K562 (cell line): ENCODE results near the gene TMEM273. TPM values are rescaled to one million over a fixed set of nuclear protein-coding genes. Genes with fewer than 3 reads are reported as not detected.

Source experiments
- ATAC-seq: fragments of 200-7000 bp; cut with Tn5 transposase; 3 replicates; pipeline ENCODE4 v1.9.1; 2020; ENCODE audit warnings: moderate library complexity
- BruUV-seq: library from RNA; stranded (reverse); fragments of 400-500 nt; replicated peaks from 2 replicates; lab custom pipeline; 2021; lab: Mats Ljungman, UMichigan
- CTCF ChIA-PET: fragments of 300-600 bp; formaldehyde crosslinking; extraction: SDS; loops from one replicate; lab custom pipeline; 2021; ENCODE audit warnings: low intra/inter-chr PET ratio; lab: Yijun Ruan, JAX
- POLR2A ChIA-PET: fragments of 300-600, 350-650 bp; sonication (Branson Sonifier 250); formaldehyde crosslinking; extraction: SDS; loops from one replicate; lab custom pipeline; 2021; ENCODE audit warnings: antibody characterized with exemption, inconsistent platforms; lab: Yijun Ruan, JAX
- DNase-seq, 4 experiments: peaks; one replicate each; pipeline versions ENCODE4 v3.0.0 to v3.0.0-alpha.2; 2011 to 2018; ENCODE audit warnings: low spot score in 3 of 4, mixed read lengths in 3 of 4; ENCODE audit errors: extremely low read depth in 1 of 4
- FAIRE-seq: peaks from 2 replicates; lab custom pipeline; 2011; peaks lifted over from hg19 to GRCh38; lab: Jason Lieb, UNC
- H2AFZ ChIP-seq: 2 replicates; pipeline ENCODE4 v1.6.0; 2011; ENCODE audit warnings: low read depth, low read length, control low read depth, inconsistent platforms
- H3K27ac ChIP-seq: fragments of 200-600 bp; 3 replicates; pipeline ENCODE4 v1.8.0; 2011; ENCODE audit warnings: low read depth, mild to moderate bottlenecking, control low read depth, inconsistent platforms, low read length, moderate library complexity, mixed read lengths; ENCODE audit errors: extremely low read depth
- H3K27me3 ChIP-seq, 2 experiments: fragments of 300-600 bp in 1 of 2; 2 replicates in 1 of 2; 3 replicates in 1 of 2; pipeline versions ENCODE4 v1.6.0 to v1.8.0; 2011; ENCODE audit warnings: inconsistent platforms in 2 of 2, low read length in 2 of 2, mild to moderate bottlenecking in 1 of 2, mixed read lengths in 1 of 2, moderate library complexity in 1 of 2; ENCODE audit not compliant: control insufficient read depth in 2 of 2, insufficient read depth in 2 of 2
- H3K36me3 ChIP-seq: fragments of 300-600 bp; 3 replicates; pipeline ENCODE4 v1.8.0; 2011; ENCODE audit warnings: mild to moderate bottlenecking, low read length, inconsistent platforms; ENCODE audit not compliant: control insufficient read depth, insufficient read depth
- H3K4me1 ChIP-seq, 2 experiments: fragments of 200-600 bp in 1 of 2; replicated peaks in 1 of 2; 2 replicates in 1 of 2; 3 replicates in 1 of 2; pipeline versions ENCODE4 v1.5.1 to v1.8.0; 2011; ENCODE audit warnings: inconsistent platforms in 2 of 2, low read length in 2 of 2, mild to moderate bottlenecking in 1 of 2, mixed read lengths in 1 of 2, moderate library complexity in 1 of 2; ENCODE audit not compliant: control insufficient read depth in 2 of 2, insufficient read depth in 2 of 2
- H3K4me2 ChIP-seq: 2 replicates; pipeline ENCODE4 v1.6.1; 2011; ENCODE audit warnings: low read length, control low read depth, inconsistent platforms, mixed read lengths; ENCODE audit not compliant: insufficient read depth
- H3K4me3 ChIP-seq: fragments of 200-600 bp; sonication (generic), shearing (Covaris generic); 2 replicates; pipeline ENCODE4 v1.5.1; 2016; ENCODE audit warnings: control low read depth, inconsistent platforms
- H3K79me2 ChIP-seq: fragments of 200-600 bp; 3 replicates; pipeline ENCODE4 v1.8.0; 2011; ENCODE audit warnings: low read length, inconsistent platforms; ENCODE audit not compliant: control insufficient read depth, insufficient read depth
- H3K9ac ChIP-seq, 2 experiments: 2 replicates each; pipeline versions ENCODE4 v1.6.0 to v1.6.1; 2011; ENCODE audit warnings: low read depth in 2 of 2, low read length in 2 of 2, control low read depth in 1 of 2, inconsistent platforms in 1 of 2, mild to moderate bottlenecking in 1 of 2, mixed read lengths in 1 of 2; ENCODE audit not compliant: insufficient read depth in 1 of 2
- H3K9me1 ChIP-seq: one replicate; pipeline ENCODE4 v1.6.0; 2011; ENCODE audit warnings: inconsistent platforms, mild to moderate bottlenecking, low read length, moderate library complexity; ENCODE audit not compliant: control insufficient read depth, insufficient read depth
- H3K9me3 ChIP-seq: replicated peaks from 2 replicates; pipeline ENCODE4 v1.5.1; 2011; ENCODE audit warnings: low read depth, low read length, inconsistent platforms; ENCODE audit not compliant: control insufficient read depth, insufficient read depth
- H4K20me1 ChIP-seq: replicated peaks from 2 replicates; pipeline ENCODE4 v1.6.1; 2011; ENCODE audit warnings: low read length, inconsistent platforms, mixed read lengths; ENCODE audit not compliant: control insufficient read depth, insufficient read depth
- CEBPB ChIP-seq: fragments of 450-650 bp; IDR thresholded peaks from 2 replicates; pipeline ENCODE4 v1.6.1; 2016; ENCODE audit warnings: missing genetic modification characterization, missing compliant biosample characterization
- CEBPG ChIP-seq, 3 experiments: fragments of 200-800 bp in 1 of 3; sonication (Bioruptor generic) in 1 of 3; sonication (generic) in 1 of 3; formaldehyde crosslinking in 1 of 3; IDR thresholded peaks in 2 of 3; conservative IDR thresholded peaks in 1 of 3; 2 replicates each; pipeline versions ENCODE4 v1.6.1 to v1.8.0; 2016 to 2022; ENCODE audit warnings: missing compliant biosample characterization in 2 of 3, missing genetic modification characterization in 2 of 3, mild to moderate bottlenecking in 1 of 3, missing genetic modification reagents in 1 of 3
- ZNF830 ChIP-seq: fragments of 250-450 bp; sonication (Bioruptor Pico); IDR thresholded peaks from 2 replicates; pipeline ENCODE4 v1.5.0; 2021; ENCODE audit warnings: mild to moderate bottlenecking
- in situ Hi-C: fragments of 300-500 bp; cut with MboI; formaldehyde crosslinking; loops from 4 replicates; pipeline ENCODE4 v1.15.0; 2018; ENCODE audit warnings: inconsistent platforms, mixed read lengths
- intact Hi-C: fragments of 100-400 bp; cut with micrococcal nuclease; formaldehyde crosslinking; loops from 2 replicates; pipeline ENCODE4 v1.14.2; 2022
- polyA plus RNA-seq, 8 experiments: library from polyadenylated mRNA; depleted of rRNA in 4 of 8; stranded (reverse) in 5 of 8; unstranded in 3 of 8; fragments of >200 nt; fragmentation: Nextera tagmentation in 2 of 8; fragmentation: Illumina TruSeq in 1 of 8; extraction: Ambion mirVana in 2 of 8; extraction: Trizol in 1 of 8; gene quantifications; 2 replicates each; pipeline versions ENCODE4 v1.2.1 to v1.2.3, GENCODE V29; 2011 to 2014; ENCODE audit warnings: inconsistent platforms in 1 of 8, missing spikeins in 1 of 8
- total RNA-seq, 7 experiments: library from RNA; depleted of rRNA in 6 of 7; stranded (reverse); fragments of >200 nt in 6 of 7; fragmentation: Illumina TruSeq in 2 of 7; extraction: Trizol in 2 of 7; gene quantifications; 2 replicates each; pipeline versions ENCODE4 v1.2.1 to v1.2.3, GENCODE V29; 2011 to 2021; ENCODE audit warnings: low replicate concordance in 1 of 7
- TF ChIP-seq, protein P1 (sequence below), 2 experiments: fragments of 450-650 bp in 1 of 2; sonication (generic) in 1 of 2; formaldehyde crosslinking in 1 of 2; IDR thresholded peaks in 1 of 2; conservative IDR thresholded peaks in 1 of 2; 2 replicates each; pipeline versions ENCODE4 v1.6.1 to v1.8.1; 2016 to 2023; ENCODE audit warnings: mild to moderate bottlenecking in 2 of 2, moderate library complexity in 2 of 2, inconsistent platforms in 1 of 2, missing genetic modification reagents in 1 of 2

The TMEM273 gene
- total and polyA plus RNA-seq, 9 of the 15 experiments (the other 6 are each of a cell fraction or from before 2014, with no cell fraction given), result 39.2 to 131 (median 95.6) TPM

GRCh38 chr10:49143249-49143648 lies 44.9 kb downstream of the TMEM273 start:
- Histone ChIP-seq H3K79me2 (no peaks in the 10 kb centered on the region), H3K9ac (no peak overlapping the region)
- no TSS peak for BruUV-seq
- no peak for FAIRE-seq
- TF ChIP-seq ZNF830 (no peak), CEBPB (tag) (0 out of 2 replicates have a peak, but pooled peaks have one; percentile 21), CEBPG (CRISPR knock-in tag; IDR thresholded peaks at IDR 0.05) (no peak), CEBPG (tag; conservative IDR thresholded peaks at IDR 0.05 in 1 of 2, IDR thresholded peaks at IDR 0.05 in 1 of 2) (peak in 1 of 2 experiments; percentile 48; a peak in 1 of 4 replicates)
- TF ChIP-seq, protein P1, sequence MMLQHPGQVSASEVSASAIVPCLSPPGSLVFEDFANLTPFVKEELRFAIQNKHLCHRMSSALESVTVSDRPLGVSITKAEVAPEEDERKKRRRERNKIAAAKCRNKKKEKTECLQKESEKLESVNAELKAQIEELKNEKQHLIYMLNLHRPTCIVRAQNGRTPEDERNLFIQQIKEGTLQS (IDR thresholded peaks at IDR 0.05), result peak; percentile 55
- TF ChIP-seq, protein P1 (CRISPR knock-in tag; conservative IDR thresholded peaks at IDR 0.05), result no peak
- TF ChIP-seq, all 486 proteins: peak for 3
- Histone ChIP-seq H3K27ac (no peak overlapping the region), H3K9me1 (no peaks in the 10 kb centered on the region), H3K4me1 (peaks cover 0 to 3% of the 10 kb centered on the region in 2 experiments; a peak in 2 of 5 replicates), H4K20me1 (no peaks in the 10 kb centered on the region), H3K9me3 (no peaks in the 10 kb centered on the region), H3K36me3 (no peaks in the 10 kb centered on the region), H3K4me2 (no peak overlapping the region), H3K27me3 (no peaks in the 10 kb centered on the region), H3K4me3 (no peak overlapping the region), H2AFZ (no peak overlapping the region)
- in situ Hi-C loops (no loop called here), intact Hi-C loops (no loop called here)
- ATAC-seq (peak; percentile 24; the same call in 1 of the 3 replicates), DNase-seq (no peak)
- CTCF ChIA-PET, result no interaction called here
- POLR2A ChIA-PET, result no interaction called here
